ENCODE data around the gene ACOX3.

DNA sequence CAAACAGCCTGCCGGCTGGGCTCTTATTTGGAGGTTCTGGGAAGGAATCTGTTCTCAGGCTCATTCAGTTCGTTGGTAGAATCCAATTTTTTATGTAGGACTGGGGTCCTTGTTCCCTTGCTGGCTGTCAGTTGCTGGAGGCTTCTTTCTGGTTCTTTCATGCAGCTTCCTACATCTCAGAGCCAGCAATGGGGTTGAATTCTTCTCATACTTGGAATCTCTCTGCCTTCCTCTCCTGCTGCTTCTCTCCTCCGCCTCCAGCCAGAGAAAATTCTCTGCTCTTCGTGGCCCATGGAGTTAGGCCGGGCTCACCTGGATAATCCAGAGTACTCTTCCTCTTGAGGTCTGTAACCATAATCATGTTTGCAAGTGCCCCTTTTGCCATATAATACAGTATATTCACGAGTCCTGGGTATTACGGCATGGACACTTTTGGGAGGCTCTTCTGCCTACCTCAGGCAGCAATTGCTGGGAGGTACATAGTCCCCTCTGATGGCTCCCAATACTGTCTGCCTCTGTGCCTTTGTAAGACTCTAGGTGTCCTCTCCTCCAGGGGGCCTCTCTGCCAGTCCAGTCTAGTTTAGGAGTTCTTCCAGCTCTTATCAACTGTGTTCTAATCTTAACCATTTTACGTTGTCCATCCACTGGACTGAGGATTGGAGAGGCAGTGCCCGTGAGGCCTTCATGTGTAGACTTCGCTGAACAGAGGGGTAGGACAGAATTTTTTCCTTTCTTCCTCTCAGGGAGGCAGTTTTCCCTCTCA is 2.3 kb upstream of the ACOX3 start:
- TF ChIP-seq POLR2A (IDR thresholded peaks at IDR 0.05; ENCODE audit: control extremely low read depth in 1 of 2, low read depth in 2 of 2, low read length in 2 of 2) (no peak), SRF (IDR thresholded peaks at IDR 0.05; ENCODE audit: low read depth, low read length) (no peak), RNF2 (IDR thresholded peaks at IDR 0.05; ENCODE audit: borderline replicate concordance, low read depth, low read length, missing control alignments, poor library complexity, severe bottlenecking) (no peak), BRCA1 (IDR thresholded peaks at IDR 0.05; ENCODE audit: low read depth, low read length) (no peak), MAFK (IDR thresholded peaks at IDR 0.05; ENCODE audit: low read depth, low read length) (no peak), HDAC6 (IDR thresholded peaks at IDR 0.05; ENCODE audit: low read depth, low read length) (no peak)
- TF ChIP-seq, protein P1, sequence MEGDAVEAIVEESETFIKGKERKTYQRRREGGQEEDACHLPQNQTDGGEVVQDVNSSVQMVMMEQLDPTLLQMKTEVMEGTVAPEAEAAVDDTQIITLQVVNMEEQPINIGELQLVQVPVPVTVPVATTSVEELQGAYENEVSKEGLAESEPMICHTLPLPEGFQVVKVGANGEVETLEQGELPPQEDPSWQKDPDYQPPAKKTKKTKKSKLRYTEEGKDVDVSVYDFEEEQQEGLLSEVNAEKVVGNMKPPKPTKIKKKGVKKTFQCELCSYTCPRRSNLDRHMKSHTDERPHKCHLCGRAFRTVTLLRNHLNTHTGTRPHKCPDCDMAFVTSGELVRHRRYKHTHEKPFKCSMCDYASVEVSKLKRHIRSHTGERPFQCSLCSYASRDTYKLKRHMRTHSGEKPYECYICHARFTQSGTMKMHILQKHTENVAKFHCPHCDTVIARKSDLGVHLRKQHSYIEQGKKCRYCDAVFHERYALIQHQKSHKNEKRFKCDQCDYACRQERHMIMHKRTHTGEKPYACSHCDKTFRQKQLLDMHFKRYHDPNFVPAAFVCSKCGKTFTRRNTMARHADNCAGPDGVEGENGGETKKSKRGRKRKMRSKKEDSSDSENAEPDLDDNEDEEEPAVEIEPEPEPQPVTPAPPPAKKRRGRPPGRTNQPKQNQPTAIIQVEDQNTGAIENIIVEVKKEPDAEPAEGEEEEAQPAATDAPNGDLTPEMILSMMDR (IDR thresholded peaks at IDR 0.05; ENCODE audit: control extremely low read depth in 1 of 3, insufficient read depth in 1 of 3, low read depth in 1 of 3, low read length in 3 of 3), result no peak
- TF ChIP-seq, protein P2, sequence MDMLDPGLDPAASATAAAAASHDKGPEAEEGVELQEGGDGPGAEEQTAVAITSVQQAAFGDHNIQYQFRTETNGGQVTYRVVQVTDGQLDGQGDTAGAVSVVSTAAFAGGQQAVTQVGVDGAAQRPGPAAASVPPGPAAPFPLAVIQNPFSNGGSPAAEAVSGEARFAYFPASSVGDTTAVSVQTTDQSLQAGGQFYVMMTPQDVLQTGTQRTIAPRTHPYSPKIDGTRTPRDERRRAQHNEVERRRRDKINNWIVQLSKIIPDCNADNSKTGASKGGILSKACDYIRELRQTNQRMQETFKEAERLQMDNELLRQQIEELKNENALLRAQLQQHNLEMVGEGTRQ (IDR thresholded peaks at IDR 0.05; ENCODE audit: low read length), result no peak
- TF ChIP-seq, protein P3, sequence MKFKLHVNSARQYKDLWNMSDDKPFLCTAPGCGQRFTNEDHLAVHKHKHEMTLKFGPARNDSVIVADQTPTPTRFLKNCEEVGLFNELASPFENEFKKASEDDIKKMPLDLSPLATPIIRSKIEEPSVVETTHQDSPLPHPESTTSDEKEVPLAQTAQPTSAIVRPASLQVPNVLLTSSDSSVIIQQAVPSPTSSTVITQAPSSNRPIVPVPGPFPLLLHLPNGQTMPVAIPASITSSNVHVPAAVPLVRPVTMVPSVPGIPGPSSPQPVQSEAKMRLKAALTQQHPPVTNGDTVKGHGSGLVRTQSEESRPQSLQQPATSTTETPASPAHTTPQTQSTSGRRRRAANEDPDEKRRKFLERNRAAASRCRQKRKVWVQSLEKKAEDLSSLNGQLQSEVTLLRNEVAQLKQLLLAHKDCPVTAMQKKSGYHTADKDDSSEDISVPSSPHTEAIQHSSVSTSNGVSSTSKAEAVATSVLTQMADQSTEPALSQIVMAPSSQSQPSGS (IDR thresholded peaks at IDR 0.05; ENCODE audit: low read length), result no peak
- TF ChIP-seq, protein P4, sequence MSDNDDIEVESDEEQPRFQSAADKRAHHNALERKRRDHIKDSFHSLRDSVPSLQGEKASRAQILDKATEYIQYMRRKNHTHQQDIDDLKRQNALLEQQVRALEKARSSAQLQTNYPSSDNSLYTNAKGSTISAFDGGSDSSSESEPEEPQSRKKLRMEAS (IDR thresholded peaks at IDR 0.05), result no peak
